WTC11 (cell line): ENCODE measurements around the gene COL5A3. TPM values are rescaled to one million over a fixed set of nuclear protein-coding genes. Genes with fewer than 3 reads are reported as not detected.
"Not testable (repeated sequence)": the region's sequence is repeated elsewhere in the genome, so short reads cannot be mapped to it uniquely, and the experiment has no call there.

Experiments used
- ATAC-seq: fragments of 200-7000 bp; cut with Tn5 transposase; 2 replicates; pipeline ENCODE4 v1.10.0; 2021; ENCODE audit warnings: mild to moderate bottlenecking, moderate library complexity
- CTCF ChIA-PET: fragments of 300-600 bp; sonication (Branson Sonifier 250); formaldehyde crosslinking; loops from one replicate; lab custom pipeline; 2021; ENCODE audit warnings: antibody characterized with exemption; lab: Charles Lee
- POLR2A ChIA-PET: fragments of 350-600 bp; sonication (Branson Sonifier 250); formaldehyde crosslinking; loops from one replicate; lab custom pipeline; 2021; ENCODE audit warnings: antibody characterized with exemption; lab: Charles Lee
- DNase-seq: peaks from one replicate; pipeline ENCODE4 v3.0.0; 2021; ENCODE audit warnings: low spot score
- H3K27ac Mint-ChIP-seq: 2 replicates; pipeline ENCODE4 v1.8.0; 2021; ENCODE audit warnings: mixed read lengths
- H3K27me3 Mint-ChIP-seq: 2 replicates; pipeline ENCODE4 v1.8.0; 2021; ENCODE audit warnings: low read depth, mild to moderate bottlenecking, moderate library complexity, mixed read lengths
- H3K36me3 Mint-ChIP-seq: 2 replicates; pipeline ENCODE4 v1.8.0; 2021; ENCODE audit warnings: mixed read lengths
- H3K4me1 Mint-ChIP-seq: 2 replicates; pipeline ENCODE4 v1.8.0; 2022; ENCODE audit warnings: mixed read lengths
- H3K4me3 Mint-ChIP-seq: 2 replicates; pipeline ENCODE4 v1.8.0; 2021; ENCODE audit warnings: mild to moderate bottlenecking, moderate library complexity, mixed read lengths
- H3K9me3 Mint-ChIP-seq: 2 replicates; pipeline ENCODE4 v1.8.0; 2021; ENCODE audit warnings: mixed read lengths
- ATF3 ChIP-seq: sonication (generic); formaldehyde crosslinking; conservative IDR thresholded peaks from 2 replicates; pipeline ENCODE4 v1.8.1; 2022; ENCODE audit warnings: mild to moderate bottlenecking, missing genetic modification reagents
- CREB1 ChIP-seq: sonication (generic); formaldehyde crosslinking; IDR thresholded peaks from 2 replicates; pipeline ENCODE4 v1.8.0; 2023; ENCODE audit warnings: mild to moderate bottlenecking, missing genetic modification reagents
- CREM ChIP-seq: sonication (generic); formaldehyde crosslinking; IDR thresholded peaks from 2 replicates; pipeline ENCODE4 v1.8.1; 2022; ENCODE audit warnings: mild to moderate bottlenecking, missing genetic modification reagents, moderate library complexity
- ESRRA ChIP-seq: sonication (generic); formaldehyde crosslinking; IDR thresholded peaks from 2 replicates; pipeline ENCODE4 v1.8.1; 2022; ENCODE audit warnings: mild to moderate bottlenecking, missing genetic modification reagents, borderline replicate concordance
- ETV6 ChIP-seq: sonication (generic); formaldehyde crosslinking; IDR thresholded peaks from 2 replicates; pipeline ENCODE4 v1.8.1; 2022; ENCODE audit warnings: mild to moderate bottlenecking, missing genetic modification reagents
- FOXJ3 ChIP-seq: sonication (generic); formaldehyde crosslinking; IDR thresholded peaks from 2 replicates; pipeline ENCODE4 v1.9.0; 2021; ENCODE audit warnings: missing genetic modification reagents, mild to moderate bottlenecking, borderline replicate concordance
- GABPB1 ChIP-seq: sonication (generic); formaldehyde crosslinking; IDR thresholded peaks from 2 replicates; pipeline ENCODE4 v1.8.1; 2023; ENCODE audit warnings: mild to moderate bottlenecking, missing genetic modification reagents
- HMGA2 ChIP-seq: fragments of 250-450 bp; sonication (Bioruptor Pico); IDR thresholded peaks from 2 replicates; pipeline ENCODE4 v1.4.0; 2021; ENCODE audit warnings: mild to moderate bottlenecking, moderate library complexity
- IRF1 ChIP-seq: sonication (generic); formaldehyde crosslinking; IDR thresholded peaks from 2 replicates; pipeline ENCODE4 v1.8.0; 2023; ENCODE audit warnings: missing genetic modification reagents
- MLX ChIP-seq: sonication (generic); formaldehyde crosslinking; IDR thresholded peaks from 2 replicates; pipeline ENCODE4 v1.8.1; 2023; ENCODE audit warnings: mild to moderate bottlenecking, missing genetic modification reagents, moderate library complexity
- NFATC4 ChIP-seq: fragments of 250-450 bp; sonication (Bioruptor Pico); IDR thresholded peaks from 2 replicates; pipeline ENCODE4 v1.9.0; 2021; ENCODE audit warnings: mild to moderate bottlenecking
- NFE2L1 ChIP-seq: sonication (generic); formaldehyde crosslinking; IDR thresholded peaks from 2 replicates; pipeline ENCODE4 v1.8.1; 2023; ENCODE audit warnings: missing genetic modification reagents
- NFYB ChIP-seq: sonication (generic); formaldehyde crosslinking; conservative IDR thresholded peaks from 2 replicates; pipeline ENCODE4 v1.8.0; 2022; ENCODE audit warnings: low read depth, missing genetic modification reagents
- RELA ChIP-seq: sonication (generic); formaldehyde crosslinking; IDR thresholded peaks from 2 replicates; pipeline ENCODE4 v1.8.1; 2022; ENCODE audit warnings: missing genetic modification reagents, mild to moderate bottlenecking, borderline replicate concordance
- TEAD1 ChIP-seq: sonication (generic); formaldehyde crosslinking; IDR thresholded peaks from 2 replicates; pipeline ENCODE4 v1.8.0; 2022; ENCODE audit warnings: mild to moderate bottlenecking, missing genetic modification reagents
- USF2 ChIP-seq: sonication (generic); formaldehyde crosslinking; IDR thresholded peaks from 2 replicates; pipeline ENCODE4 v1.8.1; 2023; ENCODE audit warnings: mild to moderate bottlenecking, missing genetic modification reagents, moderate library complexity
- ZNF219 ChIP-seq: sonication (generic); formaldehyde crosslinking; IDR thresholded peaks from 2 replicates; pipeline ENCODE4 v1.8.0; 2023; ENCODE audit warnings: missing genetic modification reagents, mild to moderate bottlenecking, borderline replicate concordance
- ZNF416 ChIP-seq: fragments of 250-450 bp; sonication (Bioruptor Pico); IDR thresholded peaks from 2 replicates; pipeline ENCODE4 v1.9.0; 2021; ENCODE audit warnings: mild to moderate bottlenecking, inconsistent platforms
- ZNF425 ChIP-seq: fragments of 250-450 bp; sonication (Bioruptor Pico); conservative IDR thresholded peaks from 2 replicates; pipeline ENCODE4 v1.9.0; 2021; ENCODE audit warnings: mild to moderate bottlenecking
- total RNA-seq: library from RNA; stranded (reverse); gene quantifications from 3 replicates; pipeline ENCODE4 v1.2.3, GENCODE V29; 2021

The COL5A3 gene
- total RNA-seq, 1 experiment from 2014 or later: 0.81 TPM

GRCh38 chr19:9923440-9923839 lies 86.9 kb downstream of the COL5A3 start (continued):
- TF ChIP-seq MLX (CRISPR knock-in tag) (no peak), ETV6 (no peak), ZNF425 (CRISPR knock-in tag) (no peak), ZNF416 (no peak), IRF1 (CRISPR knock-in tag) (no peak), NFATC4 (CRISPR knock-in tag) (no peak), GABPB1 (CRISPR knock-in tag) (no peak)

GRCh38 chr19:9922782-9923379 lies 87.4 kb downstream of the COL5A3 start:
- H3K9me3 Mint-ChIP-seq, H3K27me3 Mint-ChIP-seq, ATAC-seq, POLR2A ChIA-PET, DNase-seq, H3K4me3 Mint-ChIP-seq, H3K27ac Mint-ChIP-seq, H3K4me1 Mint-ChIP-seq: not testable (repeated sequence)
- CTCF ChIA-PET: interaction anchor here (1.6 to 1.7 kb wide), 2 partner anchors 79 to 105 kb away, joined by 3 to 5 read pairs; no protein-coding TSS in a partner anchor
- peaks cover 26% of the 10 kb centered on the region for H3K36me3 Mint-ChIP-seq

- CTCF ChIA-PET: interaction anchor here (0.6 kb wide), 1 partner anchor 33 kb away, joined by 3 read pairs; no protein-coding TSS in a partner anchor
- DNase-seq: peak; percentile 47
- H3K27ac Mint-ChIP-seq: peak overlapping the region; percentile 54
- H3K4me3 Mint-ChIP-seq: no peak overlapping the region
- POLR2A ChIA-PET: no interaction called here
- H3K9me3 Mint-ChIP-seq: no peaks in the 10 kb centered on the region
- H3K27me3 Mint-ChIP-seq: peaks cover 5% of the 10 kb centered on the region; the same call in 1 of the 2 replicates
- peak; percentile 89 for ATAC-seq
- TF ChIP-seq NFYB (CRISPR knock-in tag): peak; percentile 63
- TF ChIP-seq ESRRA: no peak
- H3K36me3 Mint-ChIP-seq: peaks cover 6% of the 10 kb centered on the region; the same call in 1 of the 2 replicates
- peaks cover 16% of the 10 kb centered on the region for H3K4me1 Mint-ChIP-seq
Observed at GRCh38 chr19:9917321-9917720, 93.0 kb downstream of the COL5A3 start.

- Mint-ChIP-seq H3K27me3 (peaks cover 5% of the 10 kb centered on the region; the same call in 1 of the 2 replicates), H3K4me3 (no peak overlapping the region), H3K9me3 (no peaks in the 10 kb centered on the region), H3K27ac (peak overlapping the region; percentile 54), H3K36me3 (peaks cover 1% of the 10 kb centered on the region; the same call in 1 of the 2 replicates), H3K4me1 (peaks cover 16% of the 10 kb centered on the region)
- TF ChIP-seq CREM (CRISPR knock-in tag): no peak
- no peak for TF ChIP-seq RELA (CRISPR knock-in tag)
- no peak for TF ChIP-seq ZNF219 (CRISPR knock-in tag)
- no peak for TF ChIP-seq ATF3 (CRISPR knock-in tag)
- TF ChIP-seq FOXJ3 (CRISPR knock-in tag): no peak
- no peak for TF ChIP-seq HMGA2
- TF ChIP-seq USF2: no peak
- TF ChIP-seq NFE2L1 (CRISPR knock-in tag): no peak
- TF ChIP-seq CREB1 (CRISPR knock-in tag): no peak
- no peak for TF ChIP-seq TEAD1 (CRISPR knock-in tag)
- DNase-seq (no peak), ATAC-seq (no peak)
- POLR2A ChIA-PET: no interaction called here
- CTCF ChIA-PET: no interaction called here
Observed at GRCh38 chr19:9916719-9917118, 93.6 kb downstream of the COL5A3 start.
